HEK293T (cell line): ENCODE measurements around the gene CAPN5.

Experiments used
- ARNT ChIP-seq: fragments of 450-650 bp; IDR thresholded peaks from 2 replicates; pipeline ENCODE4 v1.6.1; 2017; ENCODE audit warnings: mild to moderate bottlenecking
- BHLHE40 ChIP-seq: fragments of 450-650 bp; IDR thresholded peaks from 2 replicates; pipeline ENCODE4 v1.6.1; 2016; ENCODE audit warnings: mild to moderate bottlenecking, moderate library complexity, borderline replicate concordance
- CTBP1 ChIP-seq: fragments of 450-650 bp; IDR thresholded peaks from 2 replicates; pipeline ENCODE4 v1.6.1; 2016; ENCODE audit warnings: borderline replicate concordance
- ELF4 ChIP-seq: fragments of 450-650 bp; IDR thresholded peaks from 2 replicates; pipeline ENCODE4 v1.6.1; 2017; ENCODE audit warnings: antibody characterized with exemption
- FOXA1 ChIP-seq: fragments of 450-650 bp; IDR thresholded peaks from 2 replicates; pipeline ENCODE4 v1.6.1; 2016; ENCODE audit warnings: mild to moderate bottlenecking
- FOXK2 ChIP-seq: fragments of 450-650 bp; IDR thresholded peaks from 2 replicates; pipeline ENCODE4 v1.6.1; 2016; ENCODE audit warnings: mild to moderate bottlenecking
- HDGF ChIP-seq: fragments of 450-650 bp; IDR thresholded peaks from 2 replicates; pipeline ENCODE4 v1.6.1; 2017; ENCODE audit warnings: antibody characterized with exemption, borderline replicate concordance
- L3MBTL2 ChIP-seq: fragments of 450-650 bp; conservative IDR thresholded peaks from 2 replicates; pipeline ENCODE4 v1.6.1; 2016; ENCODE audit warnings: mild to moderate bottlenecking
- LEF1 ChIP-seq: fragments of 450-650 bp; IDR thresholded peaks from 2 replicates; pipeline ENCODE4 v1.6.1; 2017; ENCODE audit warnings: mild to moderate bottlenecking, borderline replicate concordance
- NFRKB ChIP-seq: fragments of 450-650 bp; IDR thresholded peaks from 2 replicates; pipeline ENCODE4 v1.6.1; 2016; ENCODE audit warnings: mild to moderate bottlenecking, moderate library complexity
- SP1 ChIP-seq: fragments of 450-650 bp; IDR thresholded peaks from 2 replicates; pipeline ENCODE4 v1.6.1; 2017
- SUZ12 ChIP-seq: fragments of 450-650 bp; IDR thresholded peaks from 2 replicates; pipeline ENCODE4 v1.6.1; 2016; ENCODE audit warnings: mild to moderate bottlenecking
- TF ChIP-seq, protein P1 (sequence below): fragments of 450-650 bp; IDR thresholded peaks from 2 replicates; pipeline ENCODE4 v1.6.1; 2016

DNA sequence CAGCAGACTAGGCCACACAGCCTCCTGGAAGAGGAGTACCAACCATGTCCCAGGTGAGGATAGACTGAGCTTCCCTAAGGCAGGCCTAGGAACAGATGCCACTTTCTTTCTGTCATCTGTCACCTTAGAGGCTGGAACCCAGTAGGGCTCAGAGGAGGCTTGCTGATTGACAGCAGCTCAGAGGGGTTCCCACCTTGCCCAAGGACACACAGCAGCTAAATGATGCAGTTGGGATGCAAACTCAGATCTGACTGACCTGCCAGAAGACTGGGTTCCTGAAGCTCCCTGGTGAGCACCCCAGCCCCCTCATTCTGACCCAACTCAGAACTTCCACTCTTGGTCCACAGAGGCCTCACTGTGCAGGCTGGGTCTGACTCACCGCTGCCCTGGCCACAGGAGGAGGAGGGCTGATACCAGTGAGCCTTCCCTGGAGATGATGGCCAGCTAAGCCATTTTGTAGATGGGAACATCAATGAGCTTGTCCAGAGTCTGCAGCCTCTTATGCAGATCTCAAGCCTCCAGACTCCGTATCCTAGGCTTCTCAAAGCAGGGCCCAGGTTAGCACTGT, 14.0 kb downstream of the CAPN5 start:
- TF ChIP-seq CTBP1 = no peak
- no peak for TF ChIP-seq ARNT
- TF ChIP-seq, protein P1, sequence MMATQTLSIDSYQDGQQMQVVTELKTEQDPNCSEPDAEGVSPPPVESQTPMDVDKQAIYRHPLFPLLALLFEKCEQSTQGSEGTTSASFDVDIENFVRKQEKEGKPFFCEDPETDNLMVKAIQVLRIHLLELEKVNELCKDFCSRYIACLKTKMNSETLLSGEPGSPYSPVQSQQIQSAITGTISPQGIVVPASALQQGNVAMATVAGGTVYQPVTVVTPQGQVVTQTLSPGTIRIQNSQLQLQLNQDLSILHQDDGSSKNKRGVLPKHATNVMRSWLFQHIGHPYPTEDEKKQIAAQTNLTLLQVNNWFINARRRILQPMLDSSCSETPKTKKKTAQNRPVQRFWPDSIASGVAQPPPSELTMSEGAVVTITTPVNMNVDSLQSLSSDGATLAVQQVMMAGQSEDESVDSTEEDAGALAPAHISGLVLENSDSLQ = no peak
- no peak for TF ChIP-seq BHLHE40
- TF ChIP-seq FOXA1 = no peak
- TF ChIP-seq NFRKB = no peak
- TF ChIP-seq HDGF = no peak
- TF ChIP-seq ELF4 = no peak
- TF ChIP-seq FOXK2 = no peak
- no peak for TF ChIP-seq LEF1
- no peak for TF ChIP-seq SUZ12
- TF ChIP-seq L3MBTL2 = no peak
- TF ChIP-seq SP1 = no peak
